ENCODE measurements around the gene NPTN.

Gene NPTN

GRCh38 chr15:73584699-73585420 is 48.3 kb downstream of the NPTN start:
- no peak for TF ChIP-seq POLR2AphosphoS5 (IDR thresholded peaks at IDR 0.05; ENCODE audit: low read depth, low read length)
- TF ChIP-seq TAF1 (IDR thresholded peaks at IDR 0.05; ENCODE audit: borderline replicate concordance, insufficient read depth, low read length): no peak
- TF ChIP-seq REST (IDR thresholded peaks at IDR 0.05; ENCODE audit: insufficient read depth in 1 of 2, low read depth in 2 of 2, low read length in 2 of 2): no peak
- no peak for TF ChIP-seq FOXP2 (optimal IDR thresholded peaks at IDR 0.05; ENCODE audit: borderline replicate concordance, extremely low read depth, extremely low read length, insufficient read depth)
- no peak for TF ChIP-seq SIN3A (IDR thresholded peaks at IDR 0.05; ENCODE audit: borderline replicate concordance, insufficient read depth, low read length)

GRCh38 chr15:73583544-73583943 is 49.6 kb downstream of the NPTN start:
- TF ChIP-seq SIN3A (IDR thresholded peaks at IDR 0.05; ENCODE audit: borderline replicate concordance, insufficient read depth, low read length) (no peak), FOXP2 (optimal IDR thresholded peaks at IDR 0.05; ENCODE audit: borderline replicate concordance, extremely low read depth, extremely low read length, insufficient read depth) (no peak), TAF1 (IDR thresholded peaks at IDR 0.05; ENCODE audit: borderline replicate concordance, insufficient read depth, low read length) (no peak), REST (IDR thresholded peaks at IDR 0.05; ENCODE audit: insufficient read depth in 1 of 2, low read depth in 2 of 2, low read length in 2 of 2) (no peak), POLR2AphosphoS5 (IDR thresholded peaks at IDR 0.05; ENCODE audit: low read depth, low read length) (no peak)

- TF ChIP-seq POLR2AphosphoS5 (IDR thresholded peaks at IDR 0.05; ENCODE audit: low read depth, low read length) (no peak), TAF1 (IDR thresholded peaks at IDR 0.05; ENCODE audit: borderline replicate concordance, insufficient read depth, low read length) (no peak), SIN3A (IDR thresholded peaks at IDR 0.05; ENCODE audit: borderline replicate concordance, insufficient read depth, low read length) (no peak), REST (IDR thresholded peaks at IDR 0.05; ENCODE audit: insufficient read depth in 1 of 2, low read depth in 2 of 2, low read length in 2 of 2) (no peak), FOXP2 (optimal IDR thresholded peaks at IDR 0.05; ENCODE audit: borderline replicate concordance, extremely low read depth, extremely low read length, insufficient read depth) (no peak)
Measured at GRCh38 chr15:73582851-73583379, 50.3 kb downstream of the NPTN start.

GRCh38 chr15:73578026-73578425 is 55.2 kb downstream of the NPTN start:
- TF ChIP-seq REST (IDR thresholded peaks at IDR 0.05; ENCODE audit: insufficient read depth in 1 of 2, low read depth in 2 of 2, low read length in 2 of 2) (no peak), SIN3A (IDR thresholded peaks at IDR 0.05; ENCODE audit: borderline replicate concordance, insufficient read depth, low read length) (no peak), FOXP2 (optimal IDR thresholded peaks at IDR 0.05; ENCODE audit: borderline replicate concordance, extremely low read depth, extremely low read length, insufficient read depth) (no peak), TAF1 (IDR thresholded peaks at IDR 0.05; ENCODE audit: borderline replicate concordance, insufficient read depth, low read length) (no peak), POLR2AphosphoS5 (IDR thresholded peaks at IDR 0.05; ENCODE audit: low read depth, low read length) (no peak)
